OCI-LY7 (cell line): ENCODE data around the gene LRBA. TPM values are rescaled to one million over a fixed set of nuclear protein-coding genes. Genes with fewer than 3 reads are reported as not detected.

Experiments
- BruUV-seq: library from RNA; stranded (reverse); fragments of 400-500 nt; replicated peaks from 2 replicates; lab custom pipeline; 2021; lab: Mats Ljungman, UMichigan
- CTCF ChIA-PET: fragments of 300-600 bp; sonication (Branson Sonifier 250); formaldehyde crosslinking; loops from one replicate; lab custom pipeline; 2022; ENCODE audit warnings: antibody characterized with exemption; ENCODE audit not compliant: unreplicated experiment; lab: Charles Lee
- POLR2A ChIA-PET: fragments of 300-600 bp; sonication (Branson Sonifier 250); formaldehyde crosslinking; loops from one replicate; lab custom pipeline; 2022; ENCODE audit warnings: antibody characterized with exemption; lab: Charles Lee
- DNase-seq: peaks from one replicate; pipeline ENCODE4 v3.0.0-alpha.2; 2015; ENCODE audit warnings: low spot score
- H2AFZ ChIP-seq: fragments of 200-600 bp; sonication (generic), shearing (Covaris generic); 2 replicates; pipeline ENCODE4 v1.6.1; 2014; ENCODE audit warnings: mild to moderate bottlenecking, antibody characterized with exemption, low read length, moderate library complexity
- H3K27ac ChIP-seq: fragments of 200-600 bp; sonication (generic); 2 replicates; pipeline ENCODE4 v1.5.1; 2014; ENCODE audit warnings: mixed run types, low read depth, mild to moderate bottlenecking, moderate library complexity, low read length, inconsistent platforms; ENCODE audit not compliant: poor library complexity, severe bottlenecking
- H3K36me3 ChIP-seq: fragments of 200-600 bp; sonication (generic); 2 replicates; pipeline ENCODE4 v1.6.1; 2014; ENCODE audit warnings: mild to moderate bottlenecking, antibody characterized with exemption, low read length, moderate library complexity, mixed read lengths; ENCODE audit not compliant: insufficient read depth
- H3K4me1 ChIP-seq: fragments of 200-600 bp; sonication (generic); 2 replicates; pipeline ENCODE4 v1.5.1; 2014; ENCODE audit warnings: mild to moderate bottlenecking, low read length; ENCODE audit not compliant: insufficient read depth, poor library complexity, severe bottlenecking
- H3K4me2 ChIP-seq: fragments of 200-600 bp; sonication (generic); 2 replicates; pipeline ENCODE4 v1.6.1; 2014; ENCODE audit warnings: mild to moderate bottlenecking, low read length
- H3K4me3 ChIP-seq: fragments of 200-600 bp; sonication (generic); 2 replicates; pipeline ENCODE4 v1.5.1; 2014; ENCODE audit warnings: mild to moderate bottlenecking, low read depth, low read length; ENCODE audit not compliant: poor library complexity, severe bottlenecking
- H3K79me2 ChIP-seq: fragments of 200-600 bp; sonication (generic); 2 replicates; pipeline ENCODE4 v1.6.1; 2016; ENCODE audit warnings: low read depth, mild to moderate bottlenecking, low read length, moderate library complexity, mixed read lengths; ENCODE audit not compliant: insufficient read depth
- H3K9me2 ChIP-seq: fragments of 200-600 bp; sonication (generic); 2 replicates; pipeline ENCODE4 v1.6.1; 2016; ENCODE audit warnings: mild to moderate bottlenecking, low read length, mixed read lengths; ENCODE audit not compliant: insufficient read depth
- H3K9me3 ChIP-seq: fragments of 200-600 bp; sonication (generic); 2 replicates; pipeline ENCODE4 v1.6.1; 2014; ENCODE audit warnings: mild to moderate bottlenecking, mixed run types, low read length, mixed read lengths
- H4K20me1 ChIP-seq: fragments of 200-600 bp; sonication (generic); 2 replicates; pipeline ENCODE4 v1.6.1; 2014; ENCODE audit warnings: mild to moderate bottlenecking, antibody characterized with exemption, low read length, moderate library complexity, mixed read lengths; ENCODE audit not compliant: insufficient read depth
- EZH2phosphoT487 ChIP-seq: fragments of 200-600 bp; sonication (generic); IDR thresholded peaks from 2 replicates; pipeline ENCODE4 v1.6.1; 2018; ENCODE audit warnings: low read depth, borderline replicate concordance, mild to moderate bottlenecking, mixed run types, antibody characterized with exemption, low read length, moderate library complexity, mixed read lengths
- intact Hi-C: fragments of 100-400 bp; cut with micrococcal nuclease; formaldehyde crosslinking; loops from one replicate; pipeline ENCODE4 v1.10.0; 2022; ENCODE audit not compliant: unreplicated experiment
- total RNA-seq, 2 experiments: library from RNA; depleted of rRNA in 1 of 2; stranded (reverse); fragments of >200 nt in 1 of 2; shearing (Covaris generic) in 1 of 2; gene quantifications; 2 replicates each; pipeline ENCODE4 v1.2.3, GENCODE V29; 2014 to 2022
- TF ChIP-seq, protein P1 (sequence below): fragments of 200-600 bp; sonication (generic); conservative IDR thresholded peaks from 2 replicates; pipeline ENCODE4 v1.5.1; 2014; ENCODE audit warnings: mild to moderate bottlenecking, antibody characterized with exemption, low read length, moderate library complexity, mixed read lengths

LRBA gene
- total RNA-seq, 2 experiments from 2014 or later = 60.4 to 66.7 TPM

DNA sequence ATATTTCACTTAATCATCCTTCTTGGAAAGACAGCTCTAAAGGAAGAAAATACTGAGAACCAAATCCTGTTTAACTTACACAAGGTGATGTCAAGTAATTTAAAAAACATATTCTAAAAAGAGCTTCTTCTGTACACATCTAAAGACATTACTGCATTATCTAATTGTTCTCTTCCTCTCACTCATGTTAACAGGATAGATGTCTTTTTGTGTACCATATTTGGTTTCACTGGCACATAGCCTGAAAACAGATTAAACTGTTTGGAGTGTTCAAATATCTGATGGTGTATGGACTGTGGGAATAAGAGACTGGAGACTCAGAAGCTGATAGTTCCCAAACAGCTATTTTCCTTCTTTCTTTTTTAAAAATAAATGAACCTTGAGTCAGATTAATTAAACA, 646.4 kb downstream of the LRBA start:
- Histone ChIP-seq H3K4me2 (no peak overlapping the region), H3K36me3 (no peaks in the 10 kb centered on the region), H3K4me1 (no peaks in the 10 kb centered on the region), H3K9me3 (no peaks in the 10 kb centered on the region), H2AFZ (no peak overlapping the region), H3K79me2 (no peaks in the 10 kb centered on the region), H4K20me1 (no peaks in the 10 kb centered on the region), H3K4me3 (no peak overlapping the region), H3K27ac (no peak overlapping the region), H3K9me2 (no peaks in the 10 kb centered on the region)
- CTCF ChIA-PET = no interaction called here
- BruUV-seq = no TSS peak
- intact Hi-C loops = no loop called here
- TF ChIP-seq EZH2phosphoT487 = no peak
- TF ChIP-seq, protein P1, sequence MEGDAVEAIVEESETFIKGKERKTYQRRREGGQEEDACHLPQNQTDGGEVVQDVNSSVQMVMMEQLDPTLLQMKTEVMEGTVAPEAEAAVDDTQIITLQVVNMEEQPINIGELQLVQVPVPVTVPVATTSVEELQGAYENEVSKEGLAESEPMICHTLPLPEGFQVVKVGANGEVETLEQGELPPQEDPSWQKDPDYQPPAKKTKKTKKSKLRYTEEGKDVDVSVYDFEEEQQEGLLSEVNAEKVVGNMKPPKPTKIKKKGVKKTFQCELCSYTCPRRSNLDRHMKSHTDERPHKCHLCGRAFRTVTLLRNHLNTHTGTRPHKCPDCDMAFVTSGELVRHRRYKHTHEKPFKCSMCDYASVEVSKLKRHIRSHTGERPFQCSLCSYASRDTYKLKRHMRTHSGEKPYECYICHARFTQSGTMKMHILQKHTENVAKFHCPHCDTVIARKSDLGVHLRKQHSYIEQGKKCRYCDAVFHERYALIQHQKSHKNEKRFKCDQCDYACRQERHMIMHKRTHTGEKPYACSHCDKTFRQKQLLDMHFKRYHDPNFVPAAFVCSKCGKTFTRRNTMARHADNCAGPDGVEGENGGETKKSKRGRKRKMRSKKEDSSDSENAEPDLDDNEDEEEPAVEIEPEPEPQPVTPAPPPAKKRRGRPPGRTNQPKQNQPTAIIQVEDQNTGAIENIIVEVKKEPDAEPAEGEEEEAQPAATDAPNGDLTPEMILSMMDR = no peak
- no peak for DNase-seq
- POLR2A ChIA-PET = interaction anchor here (0.5 to 1.5 kb wide), 3 partner anchors 15 to 532 kb away, joined by 3 to 4 read pairs (median 4); no protein-coding TSS in a partner anchor

DNA sequence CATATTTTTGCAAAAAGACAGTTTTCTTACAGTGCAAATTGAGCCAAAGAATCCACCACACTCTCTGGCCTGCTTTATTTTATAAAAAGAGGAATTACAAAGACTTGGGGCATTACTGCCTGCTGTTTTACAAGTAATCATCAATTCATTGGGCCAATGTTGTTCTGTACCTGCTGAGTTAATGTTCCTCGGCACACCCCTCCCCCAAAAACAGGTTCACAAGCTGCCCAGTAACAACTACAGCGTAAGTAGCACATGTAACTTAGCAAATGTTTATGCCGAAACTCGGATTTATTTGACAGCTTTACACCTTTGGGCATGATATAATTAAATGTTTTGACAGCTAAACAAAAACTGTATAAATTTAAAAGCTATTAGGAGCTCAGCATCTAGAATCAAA, 647.8 kb downstream of the LRBA start:
- no peaks in the 10 kb centered on the region for H4K20me1 ChIP-seq
- H2AFZ ChIP-seq = no peak overlapping the region
- H3K4me1 ChIP-seq = no peaks in the 10 kb centered on the region
- H3K36me3 ChIP-seq = no peaks in the 10 kb centered on the region
- ChIA-PET POLR2A (interaction anchor here (1.8 kb wide), 1 partner anchor 16 kb away, joined by 4 read pairs; no protein-coding TSS in a partner anchor), CTCF (no interaction called here)
- H3K9me3 ChIP-seq = no peaks in the 10 kb centered on the region
- no peak overlapping the region for H3K4me3 ChIP-seq
- BruUV-seq = no TSS peak
- H3K79me2 ChIP-seq = no peaks in the 10 kb centered on the region
- H3K9me2 ChIP-seq = no peaks in the 10 kb centered on the region
- H3K27ac ChIP-seq = no peak overlapping the region
- TF ChIP-seq EZH2phosphoT487 = no peak
- TF ChIP-seq, protein P1 = no peak
- H3K4me2 ChIP-seq = no peak overlapping the region
- intact Hi-C loops = no loop called here
- DNase-seq = no peak

DNA sequence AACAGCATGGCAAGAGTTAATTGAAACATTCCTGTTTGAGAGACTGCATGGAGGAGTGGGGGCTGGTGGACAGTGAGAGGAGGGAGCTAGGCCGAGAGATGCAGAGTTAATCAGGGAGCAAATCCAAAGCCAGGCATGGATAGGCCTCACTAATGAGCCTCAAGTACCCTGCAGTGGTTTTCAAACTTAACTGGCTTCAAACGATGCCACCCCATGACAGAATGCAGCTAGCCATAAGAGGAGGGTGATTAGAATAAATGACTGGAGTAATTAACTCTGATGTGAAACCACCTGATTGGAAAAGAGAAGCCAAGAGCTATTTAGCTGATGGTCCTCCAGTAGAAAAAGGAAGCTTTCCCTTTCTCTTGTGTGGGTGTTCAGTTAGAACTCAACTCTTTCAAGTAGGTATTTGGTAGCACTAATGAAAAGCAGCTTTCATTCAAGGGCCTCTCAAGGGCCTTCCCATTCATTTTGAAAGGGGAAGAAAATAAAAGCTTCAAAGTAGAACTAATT, 648.5 kb downstream of the LRBA start:
- no peaks in the 10 kb centered on the region for H3K9me3 ChIP-seq
- intact Hi-C loops = no loop called here
- no peak overlapping the region for H3K4me3 ChIP-seq
- ChIA-PET CTCF (no interaction called here), POLR2A (interaction anchor here (0.8 to 1.8 kb wide), 2 partner anchors 10 to 15 kb away, joined by 3 to 4 read pairs; no protein-coding TSS in a partner anchor)
- H3K27ac ChIP-seq = no peak overlapping the region
- BruUV-seq = no TSS peak
- no peaks in the 10 kb centered on the region for H3K36me3 ChIP-seq
- H2AFZ ChIP-seq = no peak overlapping the region
- DNase-seq = no peak
- no peak for TF ChIP-seq EZH2phosphoT487
- TF ChIP-seq, protein P1 = no peak
- H4K20me1 ChIP-seq = no peaks in the 10 kb centered on the region
- H3K4me2 ChIP-seq = no peak overlapping the region
- H3K4me1 ChIP-seq = no peaks in the 10 kb centered on the region
- H3K9me2 ChIP-seq = no peaks in the 10 kb centered on the region
- no peaks in the 10 kb centered on the region for H3K79me2 ChIP-seq
